Smooth muscle cell (in vitro differentiated cells): ENCODE results near the gene LCP1. TPM values are rescaled to one million over a fixed set of nuclear protein-coding genes. Genes with fewer than 3 reads are reported as not detected.

Experiments
- DNase-seq: peaks from one replicate; lab custom pipeline; 2025; ENCODE audit not compliant: unreplicated experiment; lab: John Stamatoyannopoulos, UW
- H2AFZ ChIP-seq: fragments of 200-600 bp; sonication (generic); 2 replicates; pipeline ENCODE4 v1.6.0; 2016; ENCODE audit warnings: antibody characterized with exemption, low read depth, mild to moderate bottlenecking
- H3F3A ChIP-seq: fragments of 200-600 bp; sonication (generic); 2 replicates; pipeline ENCODE4 v1.6.0; 2017; ENCODE audit warnings: antibody characterized with exemption, low read depth
- H3K27ac ChIP-seq: fragments of 200-600 bp; sonication (generic); 2 replicates; pipeline ENCODE4 v1.5.1; 2016; ENCODE audit warnings: low read depth, mild to moderate bottlenecking
- H3K27me3 ChIP-seq: fragments of 200-600 bp; sonication (generic); 2 replicates; pipeline ENCODE4 v1.6.1; 2016; ENCODE audit warnings: low read depth, mild to moderate bottlenecking
- H3K36me3 ChIP-seq: fragments of 200-600 bp; sonication (generic); 2 replicates; pipeline ENCODE4 v1.5.1; 2016; ENCODE audit warnings: low read depth
- H3K4me1 ChIP-seq: fragments of 200-600 bp; sonication (generic); 2 replicates; pipeline ENCODE4 v1.5.1; 2016; ENCODE audit warnings: low read depth
- H3K4me2 ChIP-seq: fragments of 200-600 bp; sonication (generic); 2 replicates; pipeline ENCODE4 v1.6.0; 2016; ENCODE audit warnings: mild to moderate bottlenecking
- H3K4me3 ChIP-seq: fragments of 200-600 bp; sonication (generic); 2 replicates; pipeline ENCODE4 v1.5.1; 2016; ENCODE audit warnings: mild to moderate bottlenecking
- H3K79me2 ChIP-seq: fragments of 200-600 bp; sonication (generic); 2 replicates; pipeline ENCODE4 v1.6.0; 2016; ENCODE audit warnings: low read depth, mild to moderate bottlenecking
- H3K9ac ChIP-seq: fragments of 200-600 bp; sonication (generic); 2 replicates; pipeline ENCODE4 v1.6.0; 2016; ENCODE audit warnings: low read depth
- H3K9me3 ChIP-seq: fragments of 200-600 bp; sonication (generic); replicated peaks from 2 replicates; pipeline ENCODE4 v1.5.1; 2016; ENCODE audit warnings: low read depth
- H4K20me1 ChIP-seq: fragments of 200-600 bp; sonication (generic); 2 replicates; pipeline ENCODE4 v1.6.0; 2016; ENCODE audit warnings: low read depth
- CTCF ChIP-seq: fragments of 200-600 bp; sonication (generic); IDR thresholded peaks from 2 replicates; pipeline ENCODE4 v1.5.1; 2017; ENCODE audit warnings: borderline replicate concordance, mild to moderate bottlenecking, antibody characterized with exemption; ENCODE audit not compliant: insufficient read depth, poor library complexity, severe bottlenecking
- WGBS: methylation state at CpG from one replicate; pipeline ENCODE4 v1.1.7; 2016; ENCODE audit warnings: low lambda C conversion rate; 5-methylcytosine and 5-hydroxymethylcytosine counted together
- polyA plus RNA-seq: library from polyadenylated mRNA; unstranded; fragments of >200 nt; fragmentation: Nextera tagmentation; extraction: Ambion mirVana; gene quantifications from 2 replicates; pipeline ENCODE4 v1.2.1, GENCODE V29; 2016
- total RNA-seq: library from RNA; depleted of rRNA; stranded (reverse); fragments of >200 nt; gene quantifications from 2 replicates; pipeline ENCODE4 v1.2.3, GENCODE V29; 2014

The LCP1 gene
- total and polyA plus RNA-seq, 2 experiments from 2014 or later = 7.6 to 38.7 TPM

- Histone ChIP-seq H3F3A (no peaks in the 10 kb centered on the region), H4K20me1 (no peaks in the 10 kb centered on the region), H3K27me3 (no peaks in the 10 kb centered on the region), H3K36me3 (no peaks in the 10 kb centered on the region), H3K79me2 (no peaks in the 10 kb centered on the region), H2AFZ (no peak overlapping the region), H3K4me2 (no peak overlapping the region), H3K9me3 (no peaks in the 10 kb centered on the region), H3K9ac (no peak overlapping the region), H3K4me3 (no peak overlapping the region), H3K4me1 (no peaks in the 10 kb centered on the region), H3K27ac (no peak overlapping the region)
- DNase-seq = no peak
- 63% methylated on average over 7 of the region's 7 CpGs for WGBS
- no peak for TF ChIP-seq CTCF
These were observed 32.5 kb downstream of the LCP1 start for GRCh38 chr13:46149272-46150133.

- Histone ChIP-seq H3K79me2 (no peaks in the 10 kb centered on the region), H2AFZ (no peak overlapping the region), H3K4me1 (no peaks in the 10 kb centered on the region), H3K36me3 (no peaks in the 10 kb centered on the region), H3K27ac (no peak overlapping the region), H3K4me2 (no peak overlapping the region), H3K9ac (no peak overlapping the region), H4K20me1 (no peaks in the 10 kb centered on the region), H3F3A (no peaks in the 10 kb centered on the region), H3K27me3 (no peaks in the 10 kb centered on the region), H3K4me3 (no peak overlapping the region), H3K9me3 (no peaks in the 10 kb centered on the region)
- TF ChIP-seq CTCF = peak; percentile 19
- DNase-seq = no peak
- 45% methylated on average over 3 of the region's 3 CpGs for WGBS
These were observed 35.1 kb downstream of the LCP1 start for GRCh38 chr13:46146898-46147297.

GRCh38 chr13:46145950-46146349 lies 36.0 kb downstream of the LCP1 start:
- Histone ChIP-seq H2AFZ (no peak overlapping the region), H3K4me1 (no peaks in the 10 kb centered on the region), H3K4me2 (no peak overlapping the region), H3K9me3 (no peaks in the 10 kb centered on the region), H3K27me3 (no peaks in the 10 kb centered on the region), H3F3A (no peaks in the 10 kb centered on the region), H3K9ac (no peak overlapping the region), H3K79me2 (no peaks in the 10 kb centered on the region), H4K20me1 (no peaks in the 10 kb centered on the region), H3K36me3 (no peaks in the 10 kb centered on the region), H3K4me3 (no peak overlapping the region), H3K27ac (no peak overlapping the region)
- no peak for DNase-seq
- 83% methylated on average over 2 of the region's 2 CpGs for WGBS
- TF ChIP-seq CTCF = no peak

GRCh38 chr13:46145135-46145534 lies 36.8 kb downstream of the LCP1 start:
- no peak overlapping the region for H2AFZ ChIP-seq
- no peaks in the 10 kb centered on the region for H3F3A ChIP-seq
- H3K27ac ChIP-seq = no peak overlapping the region
- H3K9me3 ChIP-seq = no peaks in the 10 kb centered on the region
- no peak overlapping the region for H3K4me2 ChIP-seq
- no peaks in the 10 kb centered on the region for H3K27me3 ChIP-seq
- H3K36me3 ChIP-seq = no peaks in the 10 kb centered on the region
- no peaks in the 10 kb centered on the region for H3K4me1 ChIP-seq
- H3K79me2 ChIP-seq = no peaks in the 10 kb centered on the region
- no peaks in the 10 kb centered on the region for H4K20me1 ChIP-seq
- no peak for DNase-seq
- H3K9ac ChIP-seq = no peak overlapping the region
- TF ChIP-seq CTCF = no peak
- H3K4me3 ChIP-seq = no peak overlapping the region
- WGBS = 92% methylated on average over 4 of the region's 4 CpGs
